Measurements from ENCODE around the gene RIC1. TPM values are rescaled to one million over a fixed set of nuclear protein-coding genes. Genes with fewer than 3 reads are reported as not detected.
A peak's percentile ranks its signal among the peaks of the same experiment; 100 is the strongest.
"Not testable (repeated sequence)": the region's sequence is repeated elsewhere in the genome, so short reads cannot be mapped to it uniquely, and the experiment has no call there.

The RIC1 gene
- total RNA-seq: 37.8 and 43.1 TPM in 2 replicates
- polyA plus RNA-seq: 25.1 and 38.9 TPM in 2 replicates
- polyA plus RNA-seq (2012): 12.1 and 16.7 TPM in 2 replicates
- 28.2 and 38.5 TPM in 2 replicates for polyA minus RNA-seq (ENCODE audit: low replicate concordance)

GRCh38 chr9:5628530-5629311 is at the start of gene RIC1:
TSS of gene RIC1 (plus strand) at chr9:5629107. CDS start at chr9:5629310, 203 bp downstream.
- peak within 1 kb of the TSS; percentile 94 for H2AFZ ChIP-seq (ENCODE audit: low read length)
- H3K4me3 ChIP-seq (replicated peaks in 1 of 4; ENCODE audit: control extremely low read depth in 1 of 4, insufficient read depth in 1 of 4, low read depth in 3 of 4, low read length in 4 of 4): peak within 1 kb of the TSS; percentile 49 to 95 (median 84)
- H3K27me3 ChIP-seq (ENCODE audit: control insufficient read depth, insufficient read depth, low read length): no peaks in the 10 kb centered on the region
- H4K20me1 ChIP-seq (ENCODE audit: control insufficient read depth, extremely low read depth, insufficient read depth, low read length): no peaks in the 10 kb centered on the region
- peak within 1 kb of the TSS; percentile 86 for H3K27ac ChIP-seq (ENCODE audit: insufficient read depth, low read length)
- DNase-seq (ENCODE audit: low read depth in 2 of 2): peak; percentile 91
- peaks cover 5% of the 10 kb centered on the region for H3K4me1 ChIP-seq (ENCODE audit: control insufficient read depth, extremely low read depth, insufficient read depth, low read length)
- H3K9ac ChIP-seq (ENCODE audit: insufficient read depth, low read length): peak within 1 kb of the TSS; percentile 81
- no peak for TF ChIP-seq EZH2 (IDR thresholded peaks at IDR 0.05; ENCODE audit: low read length, missing control alignments)
- TF ChIP-seq CTCF (conservative IDR thresholded peaks at IDR 0.05 in 1 of 2, IDR thresholded peaks at IDR 0.05 in 1 of 2; ENCODE audit: low read depth in 1 of 2, low read length in 2 of 2): no peak
- H3K79me2 ChIP-seq (ENCODE audit: control insufficient read depth, insufficient read depth, low read length): peaks cover 50% of the 10 kb centered on the region
- no peaks in the 10 kb centered on the region for H3K9me3 ChIP-seq (ENCODE audit: control insufficient read depth, insufficient read depth, low read depth, low read length)
- no peaks in the 10 kb centered on the region for H3K36me3 ChIP-seq (ENCODE audit: control insufficient read depth, insufficient read depth, low read length)
- peak within 1 kb of the TSS; percentile 79 for H3K4me2 ChIP-seq (ENCODE audit: extremely low read depth, insufficient read depth, low read length)

GRCh38 chr9:5579881-5580280 is 49.0 kb upstream of the RIC1 start:
- Histone ChIP-seq H3K9me3 (ENCODE audit: control insufficient read depth, insufficient read depth, low read depth, low read length) (no peaks in the 10 kb centered on the region), H3K4me3 (replicated peaks in 1 of 4; ENCODE audit: control extremely low read depth in 1 of 4, insufficient read depth in 1 of 4, low read depth in 3 of 4, low read length in 4 of 4) (no peak overlapping the region), H3K4me2 (ENCODE audit: extremely low read depth, insufficient read depth, low read length) (no peak overlapping the region), H2AFZ (ENCODE audit: low read length) (no peak overlapping the region), H3K27me3 (ENCODE audit: control insufficient read depth, insufficient read depth, low read length) (no peaks in the 10 kb centered on the region), H3K79me2 (ENCODE audit: control insufficient read depth, insufficient read depth, low read length) (no peaks in the 10 kb centered on the region), H4K20me1 (ENCODE audit: control insufficient read depth, extremely low read depth, insufficient read depth, low read length) (no peaks in the 10 kb centered on the region), H3K27ac (ENCODE audit: insufficient read depth, low read length) (no peak overlapping the region), H3K9ac (ENCODE audit: insufficient read depth, low read length) (no peak overlapping the region), H3K4me1 (ENCODE audit: control insufficient read depth, extremely low read depth, insufficient read depth, low read length) (peaks cover 4% of the 10 kb centered on the region), H3K36me3 (ENCODE audit: control insufficient read depth, insufficient read depth, low read length) (no peaks in the 10 kb centered on the region)
- no peak for TF ChIP-seq EZH2 (IDR thresholded peaks at IDR 0.05; ENCODE audit: low read length, missing control alignments)
- no peak for TF ChIP-seq CTCF (conservative IDR thresholded peaks at IDR 0.05 in 1 of 2, IDR thresholded peaks at IDR 0.05 in 1 of 2; ENCODE audit: low read depth in 1 of 2, low read length in 2 of 2)
- DNase-seq (ENCODE audit: low read depth in 2 of 2): peak in 1 of 2 donors; percentile 36

- TF ChIP-seq CTCF (conservative IDR thresholded peaks at IDR 0.05 in 1 of 2, IDR thresholded peaks at IDR 0.05 in 1 of 2; ENCODE audit: low read depth in 1 of 2, low read length in 2 of 2) (no peak), EZH2 (IDR thresholded peaks at IDR 0.05; ENCODE audit: low read length, missing control alignments) (no peak)
- Histone ChIP-seq H3K4me3 (replicated peaks in 1 of 4; ENCODE audit: control extremely low read depth in 1 of 4, insufficient read depth in 1 of 4, low read depth in 3 of 4, low read length in 4 of 4) (no peak overlapping the region), H3K4me1 (ENCODE audit: control insufficient read depth, extremely low read depth, insufficient read depth, low read length) (peaks cover 4% of the 10 kb centered on the region), H4K20me1 (ENCODE audit: control insufficient read depth, extremely low read depth, insufficient read depth, low read length) (no peaks in the 10 kb centered on the region), H3K79me2 (ENCODE audit: control insufficient read depth, insufficient read depth, low read length) (no peaks in the 10 kb centered on the region), H3K9ac (ENCODE audit: insufficient read depth, low read length) (no peak overlapping the region), H2AFZ (ENCODE audit: low read length) (no peak overlapping the region), H3K4me2 (ENCODE audit: extremely low read depth, insufficient read depth, low read length) (no peak overlapping the region), H3K36me3 (ENCODE audit: control insufficient read depth, insufficient read depth, low read length) (no peaks in the 10 kb centered on the region), H3K27me3 (ENCODE audit: control insufficient read depth, insufficient read depth, low read length) (no peaks in the 10 kb centered on the region), H3K9me3 (ENCODE audit: control insufficient read depth, insufficient read depth, low read depth, low read length) (no peaks in the 10 kb centered on the region), H3K27ac (ENCODE audit: insufficient read depth, low read length) (no peak overlapping the region)
- peak in 1 of 2 donors; percentile 5 for DNase-seq (ENCODE audit: low read depth in 2 of 2)
These were observed 48.3 kb upstream of the RIC1 start for GRCh38 chr9:5580650-5581049.

- not testable (repeated sequence) for H3K9ac ChIP-seq (ENCODE audit: insufficient read depth, low read length); H3K4me3 ChIP-seq (replicated peaks in 1 of 4; ENCODE audit: control extremely low read depth in 1 of 4, insufficient read depth in 1 of 4, low read depth in 3 of 4, low read length in 4 of 4); H3K27me3 ChIP-seq (ENCODE audit: control insufficient read depth, insufficient read depth, low read length); DNase-seq (ENCODE audit: low read depth in 2 of 2); H3K27ac ChIP-seq (ENCODE audit: insufficient read depth, low read length); H3K9me3 ChIP-seq (ENCODE audit: control insufficient read depth, insufficient read depth, low read depth, low read length); H3K36me3 ChIP-seq (ENCODE audit: control insufficient read depth, insufficient read depth, low read length); H3K4me1 ChIP-seq (ENCODE audit: control insufficient read depth, extremely low read depth, insufficient read depth, low read length); H3K4me2 ChIP-seq (ENCODE audit: extremely low read depth, insufficient read depth, low read length); H2AFZ ChIP-seq (ENCODE audit: low read length); H3K79me2 ChIP-seq (ENCODE audit: control insufficient read depth, insufficient read depth, low read length); H4K20me1 ChIP-seq (ENCODE audit: control insufficient read depth, extremely low read depth, insufficient read depth, low read length)
These were observed 47.2 kb upstream of the RIC1 start for GRCh38 chr9:5581706-5582105.
